ENCODE results near the gene SPOP.

GRCh38 chr17:49576088-49576916, 101.6 kb downstream of the SPOP start:
- TF ChIP-seq, protein P1, sequence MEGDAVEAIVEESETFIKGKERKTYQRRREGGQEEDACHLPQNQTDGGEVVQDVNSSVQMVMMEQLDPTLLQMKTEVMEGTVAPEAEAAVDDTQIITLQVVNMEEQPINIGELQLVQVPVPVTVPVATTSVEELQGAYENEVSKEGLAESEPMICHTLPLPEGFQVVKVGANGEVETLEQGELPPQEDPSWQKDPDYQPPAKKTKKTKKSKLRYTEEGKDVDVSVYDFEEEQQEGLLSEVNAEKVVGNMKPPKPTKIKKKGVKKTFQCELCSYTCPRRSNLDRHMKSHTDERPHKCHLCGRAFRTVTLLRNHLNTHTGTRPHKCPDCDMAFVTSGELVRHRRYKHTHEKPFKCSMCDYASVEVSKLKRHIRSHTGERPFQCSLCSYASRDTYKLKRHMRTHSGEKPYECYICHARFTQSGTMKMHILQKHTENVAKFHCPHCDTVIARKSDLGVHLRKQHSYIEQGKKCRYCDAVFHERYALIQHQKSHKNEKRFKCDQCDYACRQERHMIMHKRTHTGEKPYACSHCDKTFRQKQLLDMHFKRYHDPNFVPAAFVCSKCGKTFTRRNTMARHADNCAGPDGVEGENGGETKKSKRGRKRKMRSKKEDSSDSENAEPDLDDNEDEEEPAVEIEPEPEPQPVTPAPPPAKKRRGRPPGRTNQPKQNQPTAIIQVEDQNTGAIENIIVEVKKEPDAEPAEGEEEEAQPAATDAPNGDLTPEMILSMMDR (IDR thresholded peaks at IDR 0.05) = no peak
- TF ChIP-seq ZFX (IDR thresholded peaks at IDR 0.05; ENCODE audit: borderline replicate concordance) = no peak
